Pancreas (tissue), 10 donors: ENCODE measurements around the gene PSMD6. TPM values are rescaled to one million over a fixed set of nuclear protein-coding genes. Genes with fewer than 3 reads are reported as not detected.

Source experiments
- ATAC-seq, 4 donors: fragments of 200-7000 bp; cut with Tn5 transposase; one replicate each; pipeline versions ENCODE4 v1.8.0 to v1.9.1; 2020; ENCODE audit warnings: mild to moderate bottlenecking in 4 of 4, moderate library complexity in 4 of 4
- DNase-seq, 6 donors: peaks; one replicate each; pipeline ENCODE4 v3.0.0-alpha.2; 2020
- FAIRE-seq: peaks from 2 replicates; lab custom pipeline; 2012; peaks lifted over from hg19 to GRCh38; lab: Jason Lieb, UNC
- H3K27ac ChIP-seq, 4 donors: fragments of 200-600 bp; sonication (generic); 1 replicate in 3 of 4; 2 replicates in 1 of 4; pipeline versions ENCODE4 v1.5.0 to v1.8.0; 2020
- H3K27me3 ChIP-seq, 4 donors: fragments of 200-600 bp; one replicate each; pipeline ENCODE4 v1.8.0; 2021
- H3K36me3 ChIP-seq, 3 donors: fragments of 200-600 bp; sonication (generic) in 1 of 3; one replicate each; pipeline versions ENCODE4 v1.5.0 to v1.8.0; 2020 to 2021
- H3K4me1 ChIP-seq, 3 donors: fragments of 200-600 bp; one replicate each; pipeline ENCODE4 v1.8.0; 2021
- H3K4me3 ChIP-seq, 4 donors: fragments of 200-600 bp; sonication (generic) in 2 of 4; one replicate each; pipeline versions ENCODE4 v1.5.0 to v1.8.0; 2020 to 2021
- H3K9me3 ChIP-seq, 4 donors: fragments of 200-600 bp; one replicate each; pipeline ENCODE4 v1.8.0; 2021
- CTCF ChIP-seq, 4 donors: fragments of 200-600 bp; sonication (generic) in 3 of 4; IDR thresholded peaks; one replicate each; pipeline versions ENCODE4 v1.5.0 to v1.8.0; 2021; ENCODE audit warnings: antibody characterized with exemption in 4 of 4
- WGBS, 2 donors: extraction: QIAGEN DNeasy Blood & Tissue Kit; methylation state at CpG; one replicate each; pipeline ENCODE4 v1.1.7; 2013; 5-methylcytosine and 5-hydroxymethylcytosine counted together
- intact Hi-C, 3 donors: fragments of 100-400 bp; cut with DNase I; formaldehyde crosslinking; loops; one replicate each; pipeline versions ENCODE4 v1.11.1 to v1.14.2; 2022
- polyA plus RNA-seq, 2 donors: library from polyadenylated mRNA; stranded (reverse); fragments of 200-250 nt; gene quantifications; one replicate each; pipeline ENCODE4 v1.2.3, GENCODE V29; 2013
- total RNA-seq, 6 donors: library from RNA; stranded (reverse); fragmentation: NEBNext Ultra II Directional in 4 of 6; extraction: Animal tissue kit (Norgen Biotek cat#: 25700) in 4 of 6; gene quantifications; one replicate each; pipeline versions ENCODE4 v1.2.1 to v1.2.4, GENCODE V29; 2021 to 2023
- donor health status: healthy with polysubstance abuse.
- donor health status: DM: no; HTN: no; CAD: no; lungs with moderate emphysema.
- donor health status: DM: no; HTN: no; CAD: no.
- donor health status: control.
- donor health status: control.
- donor health status: Bipolar disorder and iron deficiency.
- donor health status: DM: yes; HTN: yes; CAD: no.
- donor health status: DM: no; HTN: no; CAD: no.
- donor health status: DM: no; HTN: no; CAD: no.
- donor health status: DM: yes; HTN: yes; CAD: no.

PSMD6 gene
- total and polyA plus RNA-seq, 8 donors = 73.7 to 220 (median 114) TPM

GRCh38 chr3:64019879-64020278 is 3.4 kb downstream of the PSMD6 start:
- FAIRE-seq = no peak
- Histone ChIP-seq H3K27me3 (no peaks in the 10 kb centered on the region), H3K4me3 (peak overlapping the region in 3 of 4 donors; percentile 87 to 96 (median 95)), H3K27ac (peak overlapping the region in 3 of 4 donors; percentile 17 to 90 (median 89)), H3K9me3 (no peaks in the 10 kb centered on the region), H3K4me1 (peaks cover 19 to 23% (median 22%) of the 10 kb centered on the region in 3 donors), H3K36me3 (peaks cover 0 to 28% (median 24%) of the 10 kb centered on the region in 3 donors)
- ATAC-seq = no peak
- WGBS, 2 donors = 31 to 43% methylated on average over 2 of the region's 2 CpGs
- intact Hi-C loops = no loop called here
- no peak for TF ChIP-seq CTCF (IDR thresholded peaks at IDR 0.05)
- DNase-seq = no peak

GRCh38 chr3:64019271-64019670 is 4.0 kb downstream of the PSMD6 start:
- DNase-seq (no peak), ATAC-seq (peak in 1 of 4 donors; percentile 11), FAIRE-seq (no peak)
- Histone ChIP-seq H3K4me3 (peak overlapping the region in 2 of 4 donors; percentile 95 to 96), H3K9me3 (no peaks in the 10 kb centered on the region), H3K4me1 (peaks cover 19 to 23% (median 23%) of the 10 kb centered on the region in 3 donors), H3K27me3 (no peaks in the 10 kb centered on the region), H3K27ac (peak overlapping the region in 2 of 4 donors; percentile 89 to 90), H3K36me3 (peaks cover 0 to 35% (median 24%) of the 10 kb centered on the region in 3 donors)
- WGBS, 2 donors = 37 to 44% methylated on average over 3 of the region's 3 CpGs
- TF ChIP-seq CTCF (IDR thresholded peaks at IDR 0.05) = no peak
- intact Hi-C loops = no loop called here

GRCh38 chr3:64016941-64017620 is 6.2 kb downstream of the PSMD6 start:
- Histone ChIP-seq H3K4me3 (no peak overlapping the region), H3K27me3 (no peaks in the 10 kb centered on the region), H3K36me3 (peaks cover 0 to 53% (median 32%) of the 10 kb centered on the region in 3 donors), H3K27ac (peak overlapping the region in 2 of 4 donors; percentile 89 to 90), H3K9me3 (no peaks in the 10 kb centered on the region), H3K4me1 (peaks cover 22 to 34% (median 31%) of the 10 kb centered on the region in 3 donors)
- DNase-seq (no peak), ATAC-seq (no peak), FAIRE-seq (no peak)
- 53 to 54% methylated on average over 3 of the region's 3 CpGs for WGBS, 2 donors
- TF ChIP-seq CTCF (IDR thresholded peaks at IDR 0.05) = no peak
- intact Hi-C loops = no loop called here

GRCh38 chr3:64011685-64012084 is 11.6 kb downstream of the PSMD6 start:
- Histone ChIP-seq H3K4me3 (no peak overlapping the region), H3K27ac (peak overlapping the region in 3 of 4 donors; percentile 24 to 82 (median 48)), H3K4me1 (peaks cover 30 to 48% (median 47%) of the 10 kb centered on the region in 3 donors), H3K27me3 (no peaks in the 10 kb centered on the region), H3K36me3 (peaks cover 0 to 52% (median 36%) of the 10 kb centered on the region in 3 donors), H3K9me3 (no peaks in the 10 kb centered on the region)
- intact Hi-C loops = no loop called here
- 25 to 38% methylated on average over 5 of the region's 5 CpGs for WGBS, 2 donors
- FAIRE-seq (no peak), DNase-seq (peak in 4 of 6 donors; percentile 40 to 74 (median 72)), ATAC-seq (peak; percentile 75 to 83 (median 80))
- TF ChIP-seq CTCF (IDR thresholded peaks at IDR 0.05) = no peak

- H3K9me3 ChIP-seq = no peaks in the 10 kb centered on the region
- DNase-seq (no peak), ATAC-seq (peak; percentile 38 to 60 (median 54)), FAIRE-seq (no peak)
- no peak overlapping the region for H3K4me3 ChIP-seq
- WGBS, 2 donors = 31 to 45% methylated on average over 5 of the region's 5 CpGs
- H3K27ac ChIP-seq = peak overlapping the region; percentile 6 to 82 (median 36)
- H3K36me3 ChIP-seq = peaks cover 0 to 50% (median 42%) of the 10 kb centered on the region in 3 donors
- H3K27me3 ChIP-seq = no peaks in the 10 kb centered on the region
- H3K4me1 ChIP-seq = peaks cover 24 to 53% (median 44%) of the 10 kb centered on the region in 3 donors
- TF ChIP-seq CTCF (IDR thresholded peaks at IDR 0.05) = no peak
- intact Hi-C loops = no loop called here
Measured at GRCh38 chr3:64010199-64010598, 13.1 kb downstream of the PSMD6 start.
